H9 (cell line): ENCODE measurements around the gene MYO10. TPM values are rescaled to one million over a fixed set of nuclear protein-coding genes. Genes with fewer than 3 reads are reported as not detected.

Experiments
- DNase-seq: peaks from one replicate; pipeline ENCODE4 v3.0.0-alpha.2; 2017
- H2AFZ ChIP-seq: one replicate; pipeline ENCODE4 v1.6.1; 2013; ENCODE audit warnings: mild to moderate bottlenecking, low read length, control low read depth, moderate library complexity
- H2AK5ac ChIP-seq: 2 replicates; pipeline ENCODE4 v1.6.1; 2013; ENCODE audit warnings: low read length, control low read depth, mixed read lengths; ENCODE audit not compliant: insufficient read length
- H2BK120ac ChIP-seq: one replicate; pipeline ENCODE4 v1.6.1; 2013; ENCODE audit warnings: low read depth, mild to moderate bottlenecking, low read length, control low read depth, inconsistent platforms; ENCODE audit not compliant: poor library complexity, severe bottlenecking
- H2BK12ac ChIP-seq: 2 replicates; pipeline ENCODE4 v1.6.1; 2013; ENCODE audit warnings: low read length, control low read depth, mixed read lengths, low read depth; ENCODE audit not compliant: insufficient read length
- H2BK15ac ChIP-seq: 2 replicates; pipeline ENCODE4 v1.6.1; 2013; ENCODE audit warnings: low read depth, low read length, control low read depth
- H2BK20ac ChIP-seq: one replicate; pipeline ENCODE4 v1.6.1; 2013; ENCODE audit warnings: low read depth, mild to moderate bottlenecking, low read length, control low read depth, inconsistent platforms; ENCODE audit not compliant: poor library complexity, severe bottlenecking
- H2BK5ac ChIP-seq: 2 replicates; pipeline ENCODE4 v1.6.1; 2013; ENCODE audit warnings: low read length, control low read depth, mixed read lengths; ENCODE audit not compliant: insufficient read length
- H3K14ac ChIP-seq: 2 replicates; pipeline ENCODE4 v1.6.1; 2013; ENCODE audit warnings: low read length, control low read depth; ENCODE audit not compliant: insufficient read depth
- H3K18ac ChIP-seq: 2 replicates; pipeline ENCODE4 v1.6.1; 2013; ENCODE audit warnings: low read depth, mild to moderate bottlenecking, mixed read lengths, low read length, control low read depth; ENCODE audit not compliant: insufficient read length
- H3K23ac ChIP-seq: 2 replicates; pipeline ENCODE4 v1.6.1; 2013; ENCODE audit warnings: low read length, control low read depth, mixed read lengths, low read depth; ENCODE audit not compliant: insufficient read length
- H3K23me2 ChIP-seq: 2 replicates; pipeline ENCODE4 v1.6.1; 2013; ENCODE audit warnings: low read depth, mild to moderate bottlenecking, mixed read lengths, low read length, control low read depth; ENCODE audit not compliant: insufficient read length, poor library complexity, severe bottlenecking
- H3K27ac ChIP-seq: 2 replicates; pipeline ENCODE4 v1.5.1; 2013; ENCODE audit warnings: low read length, control low read depth, mixed read lengths, low read depth; ENCODE audit not compliant: insufficient read length
- H3K27me3 ChIP-seq: 2 replicates; pipeline ENCODE4 v1.6.1; 2013; ENCODE audit warnings: low read length, control low read depth, inconsistent platforms; ENCODE audit not compliant: insufficient read depth
- H3K4ac ChIP-seq: 2 replicates; pipeline ENCODE4 v1.6.1; 2013; ENCODE audit warnings: low read depth, mild to moderate bottlenecking, control low read depth, inconsistent platforms, low read length, moderate library complexity
- H3K4me1 ChIP-seq: 2 replicates; pipeline ENCODE4 v1.6.1; 2013; ENCODE audit warnings: low read length, control low read depth, inconsistent platforms; ENCODE audit not compliant: insufficient read depth
- H3K4me2 ChIP-seq: 2 replicates; pipeline ENCODE4 v1.6.1; 2013; ENCODE audit warnings: low read length, control low read depth, mixed read lengths; ENCODE audit not compliant: insufficient read length, insufficient read depth
- H3K56ac ChIP-seq: 2 replicates; pipeline ENCODE4 v1.6.1; 2013; ENCODE audit warnings: low read depth, mild to moderate bottlenecking, mixed read lengths, low read length, control low read depth; ENCODE audit not compliant: insufficient read length
- H3K79me1 ChIP-seq: 2 replicates; pipeline ENCODE4 v1.6.1; 2013; ENCODE audit warnings: low read depth, mild to moderate bottlenecking, moderate library complexity, low read length, control low read depth, inconsistent platforms; ENCODE audit not compliant: insufficient read depth, poor library complexity, severe bottlenecking
- H3K79me2 ChIP-seq: 2 replicates; pipeline ENCODE4 v1.6.1; 2013; ENCODE audit warnings: low read length, control low read depth, inconsistent platforms; ENCODE audit not compliant: insufficient read depth
- H3K9ac ChIP-seq: 2 replicates; pipeline ENCODE4 v1.6.1; 2013; ENCODE audit warnings: low read length, control low read depth, mixed read lengths; ENCODE audit not compliant: insufficient read length; ENCODE audit errors: extremely low read depth
- H3K9me3 ChIP-seq: one replicate; pipeline ENCODE4 v1.6.1; 2013; ENCODE audit warnings: low read depth, low read length, inconsistent platforms; ENCODE audit not compliant: control insufficient read depth
- H3T11ph ChIP-seq: one replicate; pipeline ENCODE4 v1.6.1; 2013; ENCODE audit warnings: mild to moderate bottlenecking, low read length, control low read depth, inconsistent platforms
- H4K20me1 ChIP-seq: one replicate; pipeline ENCODE4 v1.6.1; 2013; ENCODE audit not compliant: control insufficient read depth, insufficient read length, insufficient read depth
- H4K5ac ChIP-seq: 2 replicates; pipeline ENCODE4 v1.6.1; 2013; ENCODE audit warnings: low read depth, mild to moderate bottlenecking, mixed read lengths, low read length, control low read depth; ENCODE audit not compliant: insufficient read length
- H4K8ac ChIP-seq: replicated peaks from 2 replicates; pipeline ENCODE4 v1.6.1; 2013; ENCODE audit warnings: low read length, control low read depth, mixed read lengths, low read depth; ENCODE audit not compliant: insufficient read length
- H4K91ac ChIP-seq: 2 replicates; pipeline ENCODE4 v1.6.1; 2013; ENCODE audit warnings: low read depth, mild to moderate bottlenecking, moderate library complexity, mixed read lengths, low read length, control low read depth; ENCODE audit not compliant: insufficient read length
- H3K27ac Mint-ChIP-seq, 3 experiments: 2 replicates in 2 of 3; 3 replicates in 1 of 3; pipeline ENCODE4 v1.8.0; 2020 to 2021; ENCODE audit warnings: mixed read lengths in 3 of 3, mild to moderate bottlenecking in 1 of 3, moderate library complexity in 1 of 3
- H3K27me3 Mint-ChIP-seq: 2 replicates; pipeline ENCODE4 v1.8.0; 2021; ENCODE audit warnings: low read depth, mild to moderate bottlenecking, moderate library complexity, mixed read lengths
- H3K36me3 Mint-ChIP-seq, 3 experiments: 2 replicates in 2 of 3; 3 replicates in 1 of 3; pipeline ENCODE4 v1.8.0; 2020 to 2021; ENCODE audit warnings: low read depth in 3 of 3, mixed read lengths in 3 of 3; ENCODE audit not compliant: insufficient read depth in 1 of 3
- H3K4me1 Mint-ChIP-seq, 2 experiments: 2 replicates each; pipeline ENCODE4 v1.8.0; 2020; ENCODE audit warnings: mixed read lengths in 2 of 2
- H3K4me3 Mint-ChIP-seq, 2 experiments: 2 replicates in 1 of 2; 3 replicates in 1 of 2; pipeline ENCODE4 v1.8.0; 2020 to 2021; ENCODE audit warnings: mild to moderate bottlenecking in 2 of 2, mixed read lengths in 2 of 2, moderate library complexity in 1 of 2
- H3K9me3 Mint-ChIP-seq, 2 experiments: 2 replicates in 1 of 2; 3 replicates in 1 of 2; pipeline ENCODE4 v1.8.0; 2020; ENCODE audit warnings: mild to moderate bottlenecking in 2 of 2, mixed read lengths in 2 of 2, moderate library complexity in 1 of 2
- CTCF ChIP-seq: fragments of 200-600 bp; sonication (generic); conservative IDR thresholded peaks from 3 replicates; pipeline ENCODE4 v1.8.0; 2021; ENCODE audit warnings: antibody characterized with exemption, mild to moderate bottlenecking
- whole genome bisulfite sequencing: extraction: QIAGEN DNeasy Blood & Tissue Kit; methylation state at CpG from one replicate; pipeline ENCODE4 v1.1.7; 2013; ENCODE audit warnings: missing lambda C conversion rate, low lambda C conversion rate, mixed read lengths; ENCODE audit not compliant: insufficient read length; ENCODE audit errors: extremely low coverage; 5-methylcytosine and 5-hydroxymethylcytosine counted together
- total RNA-seq: library from RNA; stranded (reverse); gene quantifications from 2 replicates; pipeline ENCODE4 v1.2.1, GENCODE V29; 2021

MYO10 gene
- total RNA-seq, 1 experiment from 2014 or later: 127 TPM

- no peak overlapping the region for H3K14ac ChIP-seq
- H2AFZ ChIP-seq: no peak overlapping the region
- H3K4me1 ChIP-seq: no peaks in the 10 kb centered on the region
- H3K79me1 ChIP-seq: no peaks in the 10 kb centered on the region
- no peak overlapping the region for H2BK15ac ChIP-seq
- H3K23ac ChIP-seq: no peak overlapping the region
- no peak for TF ChIP-seq CTCF
- Mint-ChIP-seq H3K27ac (no peak overlapping the region), H3K9me3 (0 out of 5 replicates have a peak, but pooled peaks cover 0 to 2% of the 10 kb centered on the region in 2 experiments), H3K4me3 (no peak overlapping the region), H3K27me3 (no peaks in the 10 kb centered on the region), H3K36me3 (no peaks in the 10 kb centered on the region; a peak in 1 of 7 replicates), H3K4me1 (peaks cover 4 to 10% of the 10 kb centered on the region in 2 experiments)
- H3K56ac ChIP-seq: no peak overlapping the region
- H2BK5ac ChIP-seq: no peak overlapping the region
- no peaks in the 10 kb centered on the region for H3K9me3 ChIP-seq
- no peaks in the 10 kb centered on the region for H4K20me1 ChIP-seq
- H3K18ac ChIP-seq: no peak overlapping the region
- H3K23me2 ChIP-seq: no peaks in the 10 kb centered on the region
- H4K8ac ChIP-seq: no peak overlapping the region
- H2BK12ac ChIP-seq: no peak overlapping the region
- H3K4me2 ChIP-seq: no peak overlapping the region
- no peak for DNase-seq
- no peak overlapping the region for H2BK120ac ChIP-seq
- H3K27ac ChIP-seq: no peak overlapping the region
- no peak overlapping the region for H4K91ac ChIP-seq
- H4K5ac ChIP-seq: no peak overlapping the region
- no CpG with 5 or more reads among the region's 3 CpGs for WGBS
- no peak overlapping the region for H3K9ac ChIP-seq
- no peak overlapping the region for H2AK5ac ChIP-seq
- H3K4ac ChIP-seq: no peak overlapping the region
- H2BK20ac ChIP-seq: no peak overlapping the region
- H3K27me3 ChIP-seq: no peaks in the 10 kb centered on the region
- no peaks in the 10 kb centered on the region for H3K79me2 ChIP-seq
- no peak overlapping the region for H3T11ph ChIP-seq
These were observed 34.7 kb upstream of the MYO10 start for GRCh38 chr5:16970826-16971225.
